ENCODE data around the gene TRAPPC12. TPM values are rescaled to one million over a fixed set of nuclear protein-coding genes. Genes with fewer than 3 reads are reported as not detected.

Gene TRAPPC12
- total RNA-seq, 2 experiments from 2014 or later: 49.8 to 64.0 TPM

DNA sequence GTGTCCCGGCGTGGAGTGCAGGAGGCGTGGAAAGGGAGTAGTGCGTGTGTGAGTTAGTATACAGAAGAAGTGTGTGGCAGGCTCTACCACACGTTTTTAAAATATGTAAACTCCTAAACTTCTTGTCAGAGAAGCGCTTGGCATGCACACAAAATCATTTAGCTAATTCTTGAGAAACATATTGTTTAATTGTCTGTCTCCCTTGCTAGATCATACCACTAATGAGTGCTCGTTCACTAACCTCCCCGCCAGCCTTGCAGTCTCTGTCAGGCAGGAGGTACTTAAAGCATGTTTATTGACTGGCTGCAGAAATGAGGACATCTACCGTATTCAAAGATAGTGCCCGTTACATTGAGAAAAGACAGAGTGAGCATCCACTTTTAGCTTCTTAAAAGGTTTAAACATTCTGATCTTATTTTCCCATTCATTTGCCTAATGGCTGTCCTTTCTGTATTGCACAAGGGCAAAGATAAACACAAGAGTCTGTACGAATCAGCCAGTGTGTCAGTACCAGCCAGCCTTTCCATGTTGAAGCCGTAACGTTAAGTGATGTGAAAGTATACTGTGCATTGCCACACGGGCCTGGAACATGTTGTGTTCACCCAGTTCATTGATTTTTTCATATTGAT is 41.4 kb downstream of the TRAPPC12 start:
- TF ChIP-seq, protein P1, sequence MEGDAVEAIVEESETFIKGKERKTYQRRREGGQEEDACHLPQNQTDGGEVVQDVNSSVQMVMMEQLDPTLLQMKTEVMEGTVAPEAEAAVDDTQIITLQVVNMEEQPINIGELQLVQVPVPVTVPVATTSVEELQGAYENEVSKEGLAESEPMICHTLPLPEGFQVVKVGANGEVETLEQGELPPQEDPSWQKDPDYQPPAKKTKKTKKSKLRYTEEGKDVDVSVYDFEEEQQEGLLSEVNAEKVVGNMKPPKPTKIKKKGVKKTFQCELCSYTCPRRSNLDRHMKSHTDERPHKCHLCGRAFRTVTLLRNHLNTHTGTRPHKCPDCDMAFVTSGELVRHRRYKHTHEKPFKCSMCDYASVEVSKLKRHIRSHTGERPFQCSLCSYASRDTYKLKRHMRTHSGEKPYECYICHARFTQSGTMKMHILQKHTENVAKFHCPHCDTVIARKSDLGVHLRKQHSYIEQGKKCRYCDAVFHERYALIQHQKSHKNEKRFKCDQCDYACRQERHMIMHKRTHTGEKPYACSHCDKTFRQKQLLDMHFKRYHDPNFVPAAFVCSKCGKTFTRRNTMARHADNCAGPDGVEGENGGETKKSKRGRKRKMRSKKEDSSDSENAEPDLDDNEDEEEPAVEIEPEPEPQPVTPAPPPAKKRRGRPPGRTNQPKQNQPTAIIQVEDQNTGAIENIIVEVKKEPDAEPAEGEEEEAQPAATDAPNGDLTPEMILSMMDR (IDR thresholded peaks at IDR 0.05): no peak
- Histone ChIP-seq H3K4me1 (ENCODE audit: insufficient read depth, low read length) (no peaks in the 10 kb centered on the region), H3K9me3 (ENCODE audit: control insufficient read depth in 1 of 2, insufficient read depth in 1 of 2, low read length in 2 of 2) (no peaks in the 10 kb centered on the region), H3K27me3 (ENCODE audit: control insufficient read depth in 1 of 2, insufficient read depth in 2 of 2, low read length in 2 of 2) (no peaks in the 10 kb centered on the region), H3K4me3 (ENCODE audit: low read length) (no peak overlapping the region), H3K36me3 (ENCODE audit: insufficient read depth, low read length) (peaks cover 69% of the 10 kb centered on the region), H3K27ac (ENCODE audit: low read depth in 1 of 2, low read length in 2 of 2) (no peak overlapping the region)
- DNase-seq (no peak), ATAC-seq (ENCODE audit: poor library complexity) (no peak)
- Mint-ChIP-seq H3K27ac (no peak overlapping the region), H3K27me3 (no peaks in the 10 kb centered on the region), H3K4me1 (ENCODE audit: low read depth) (peaks cover 5% of the 10 kb centered on the region), H3K9me3 (no peaks in the 10 kb centered on the region), H3K36me3 (ENCODE audit: low read depth) (peaks cover 71% of the 10 kb centered on the region), H3K4me3 (no peak overlapping the region)
- CTCF ChIA-PET: no interaction called here
- intact Hi-C loops (cut with DNase I, micrococcal nuclease): loop anchor here in 1 of 2 experiments (5.0 kb wide), 1 partner anchor 41 kb away; no protein-coding TSS in a partner anchor
- POLR2A ChIA-PET: interaction anchor here (0.5 kb wide), 1 partner anchor 63 kb away, joined by 4 read pairs; no protein-coding TSS in a partner anchor

DNA sequence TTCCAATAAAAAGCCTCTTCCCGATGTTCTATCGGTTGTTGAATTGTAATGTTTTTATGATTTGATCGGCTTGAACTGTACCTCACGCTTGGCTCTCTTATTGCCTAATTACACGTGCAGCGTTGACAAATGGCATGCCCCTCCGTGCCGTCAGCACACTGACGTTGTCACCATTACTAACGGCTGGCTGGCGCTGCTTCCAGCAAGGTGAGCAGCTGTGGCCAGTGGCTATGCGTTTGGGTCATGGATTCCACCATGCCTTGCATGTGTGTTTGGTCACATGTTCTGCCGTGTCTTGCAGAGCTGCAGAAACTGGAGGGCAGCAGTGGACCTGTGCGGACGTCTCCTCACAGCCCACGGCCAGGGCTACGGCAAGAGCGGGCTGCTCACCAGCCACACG is 42.1 kb downstream of the TRAPPC12 start:
- Mint-ChIP-seq H3K36me3 (ENCODE audit: low read depth) (peaks cover 75% of the 10 kb centered on the region), H3K4me3 (no peak overlapping the region), H3K27me3 (no peaks in the 10 kb centered on the region), H3K4me1 (ENCODE audit: low read depth) (peaks cover 5% of the 10 kb centered on the region), H3K27ac (no peak overlapping the region), H3K9me3 (no peaks in the 10 kb centered on the region)
- H3K4me3 ChIP-seq (ENCODE audit: low read length): no peak overlapping the region
- peaks cover 76% of the 10 kb centered on the region for H3K36me3 ChIP-seq (ENCODE audit: insufficient read depth, low read length)
- H3K27me3 ChIP-seq (ENCODE audit: control insufficient read depth in 1 of 2, insufficient read depth in 2 of 2, low read length in 2 of 2): no peaks in the 10 kb centered on the region
- TF ChIP-seq, protein P1 (IDR thresholded peaks at IDR 0.05): no peak
- H3K27ac ChIP-seq (ENCODE audit: low read depth in 1 of 2, low read length in 2 of 2): no peak overlapping the region
- ChIA-PET POLR2A (interaction anchor here (0.5 kb wide), 1 partner anchor 63 kb away, joined by 4 read pairs; no protein-coding TSS in a partner anchor), CTCF (no interaction called here)
- no peaks in the 10 kb centered on the region for H3K4me1 ChIP-seq (ENCODE audit: insufficient read depth, low read length)
- DNase-seq (no peak), ATAC-seq (ENCODE audit: poor library complexity) (no peak)
- intact Hi-C loops (cut with DNase I, micrococcal nuclease): loop anchor here in 1 of 2 experiments (5.0 kb wide), 1 partner anchor 41 kb away; no protein-coding TSS in a partner anchor
- H3K9me3 ChIP-seq (ENCODE audit: control insufficient read depth in 1 of 2, insufficient read depth in 1 of 2, low read length in 2 of 2): no peaks in the 10 kb centered on the region

DNA sequence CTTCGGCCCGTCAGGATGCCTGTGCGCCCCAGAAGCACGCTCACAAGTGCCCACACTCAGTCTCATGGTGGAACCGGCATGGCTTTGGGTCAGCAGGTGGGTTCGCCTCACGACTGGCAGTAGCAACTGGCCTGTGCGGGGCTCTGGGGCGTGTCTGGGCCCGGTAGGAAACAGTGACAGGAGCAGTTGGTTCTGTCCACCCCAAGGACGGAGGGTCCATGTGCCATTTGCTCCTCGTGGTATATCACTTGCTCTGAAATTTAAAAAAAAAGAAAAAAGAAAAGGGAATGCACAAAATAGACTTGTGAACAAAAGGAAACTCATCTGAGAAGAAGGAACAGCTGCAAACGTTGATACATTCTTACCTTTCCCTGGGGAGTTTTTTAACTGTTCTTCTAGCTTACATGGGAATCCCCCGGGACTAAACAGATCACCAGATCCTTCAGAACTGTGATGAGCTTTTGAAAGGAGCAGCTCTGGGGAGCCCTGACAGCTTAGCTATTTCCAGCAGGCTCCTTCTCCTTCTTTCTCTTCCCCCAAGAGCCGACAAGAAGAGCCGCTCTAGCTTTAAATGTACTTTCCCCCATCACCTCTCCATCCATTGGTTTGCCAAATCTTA is 42.8 kb downstream of the TRAPPC12 start:
- DNase-seq: no peak
- peaks cover 5% of the 10 kb centered on the region for H3K4me1 Mint-ChIP-seq (ENCODE audit: low read depth)
- no peak overlapping the region for H3K4me3 ChIP-seq (ENCODE audit: low read length)
- no peaks in the 10 kb centered on the region for H3K27me3 Mint-ChIP-seq
- ATAC-seq (ENCODE audit: poor library complexity): no peak
- H3K27me3 ChIP-seq (ENCODE audit: control insufficient read depth in 1 of 2, insufficient read depth in 2 of 2, low read length in 2 of 2): no peaks in the 10 kb centered on the region
- no peak overlapping the region for H3K4me3 Mint-ChIP-seq
- H3K27ac Mint-ChIP-seq: no peak overlapping the region
- intact Hi-C loops (cut with DNase I, micrococcal nuclease): loop anchor here in 1 of 2 experiments (5.0 kb wide), 1 partner anchor 40 kb away; no protein-coding TSS in a partner anchor
- POLR2A ChIA-PET: interaction anchor here (0.7 to 1.5 kb wide), 3 partner anchors 44 to 76 kb away, joined by 3 read pairs; partner anchors contain the start of gene EIPR1
- CTCF ChIA-PET: no interaction called here
- TF ChIP-seq, protein P1 (IDR thresholded peaks at IDR 0.05): no peak
- H3K9me3 Mint-ChIP-seq: no peaks in the 10 kb centered on the region
- peaks cover 78% of the 10 kb centered on the region for H3K36me3 Mint-ChIP-seq (ENCODE audit: low read depth)
- no peaks in the 10 kb centered on the region for H3K4me1 ChIP-seq (ENCODE audit: insufficient read depth, low read length)
- no peaks in the 10 kb centered on the region for H3K9me3 ChIP-seq (ENCODE audit: control insufficient read depth in 1 of 2, insufficient read depth in 1 of 2, low read length in 2 of 2)
- peaks cover 78% of the 10 kb centered on the region for H3K36me3 ChIP-seq (ENCODE audit: insufficient read depth, low read length)
- H3K27ac ChIP-seq (ENCODE audit: low read depth in 1 of 2, low read length in 2 of 2): no peak overlapping the region

Measured in CD4-positive, alpha-beta T cell (primary cell).